Left lung (tissue), 10 donors: Measurements from ENCODE around the gene GTPBP10. TPM values are rescaled to one million over a fixed set of nuclear protein-coding genes. Genes with fewer than 3 reads are reported as not detected.
"Not testable (repeated sequence)": the region's sequence is repeated elsewhere in the genome, so short reads cannot be mapped to it uniquely, and the experiment has no call there.

Source experiments
- ATAC-seq: fragments of 200-7000 bp; cut with Tn5 transposase; one replicate; pipeline ENCODE4 v1.9.1; 2020; ENCODE audit warnings: moderate library complexity
- DNase-seq, 4 donors: peaks; one replicate each; pipeline ENCODE4 v3.0.0-alpha.2; 2013 to 2020
- H3K27ac ChIP-seq, 2 donors: fragments of 200-600 bp; sonication (generic) in 1 of 2; one replicate each; pipeline versions ENCODE4 v1.5.0 to v1.8.0; 2020 to 2021
- H3K27me3 ChIP-seq, 2 donors: fragments of 200-600 bp; sonication (generic) in 1 of 2; one replicate each; pipeline versions ENCODE4 v1.5.0 to v1.8.0; 2020 to 2021
- H3K36me3 ChIP-seq, 2 donors: fragments of 200-600 bp; sonication (generic) in 1 of 2; one replicate each; pipeline versions ENCODE4 v1.5.0 to v1.8.0; 2020 to 2021
- H3K4me1 ChIP-seq, 2 donors: fragments of 200-600 bp; one replicate each; pipeline ENCODE4 v1.8.0; 2021
- H3K4me3 ChIP-seq, 2 donors: fragments of 200-600 bp; sonication (generic) in 1 of 2; one replicate each; pipeline versions ENCODE4 v1.5.0 to v1.8.0; 2020 to 2021; ENCODE audit warnings: mild to moderate bottlenecking in 1 of 2
- H3K9me3 ChIP-seq, 2 donors: fragments of 200-600 bp; sonication (generic) in 1 of 2; one replicate each; pipeline versions ENCODE4 v1.5.0 to v1.8.0; 2020 to 2021
- intact Hi-C, 2 donors: fragments of 100-400 bp; cut with DNase I; formaldehyde crosslinking; loops; one replicate each; pipeline versions ENCODE4 v1.11.2 to v1.14.2; 2022
- polyA plus RNA-seq, 6 donors: library from polyadenylated mRNA; unstranded; fragments of 120-200 nt; gene quantifications; one replicate each; pipeline ENCODE4 v1.2.1, GENCODE V29; 2013; ENCODE audit not compliant: insufficient read length in 6 of 6
- total RNA-seq, 2 donors: library from RNA; stranded (reverse); fragmentation: NEBNext Ultra II Directional; extraction: Animal tissue kit (Norgen Biotek cat#: 25700); gene quantifications; one replicate each; pipeline ENCODE4 v1.2.1, GENCODE V29; 2021
- TF ChIP-seq, protein P1 (sequence below), 2 donors: fragments of 200-600 bp; sonication (generic) in 1 of 2; IDR thresholded peaks; one replicate each; pipeline versions ENCODE4 v1.5.0 to v1.8.0; 2021; ENCODE audit warnings: antibody characterized with exemption in 2 of 2
- donor health status: DM: no; HTN: yes; CAD: no.
- donor health status: DM: no; HTN: no; CAD: no.

The GTPBP10 gene
- total and polyA plus RNA-seq, 8 donors, result 15.5 to 26.5 (median 23.7) TPM

DNA sequence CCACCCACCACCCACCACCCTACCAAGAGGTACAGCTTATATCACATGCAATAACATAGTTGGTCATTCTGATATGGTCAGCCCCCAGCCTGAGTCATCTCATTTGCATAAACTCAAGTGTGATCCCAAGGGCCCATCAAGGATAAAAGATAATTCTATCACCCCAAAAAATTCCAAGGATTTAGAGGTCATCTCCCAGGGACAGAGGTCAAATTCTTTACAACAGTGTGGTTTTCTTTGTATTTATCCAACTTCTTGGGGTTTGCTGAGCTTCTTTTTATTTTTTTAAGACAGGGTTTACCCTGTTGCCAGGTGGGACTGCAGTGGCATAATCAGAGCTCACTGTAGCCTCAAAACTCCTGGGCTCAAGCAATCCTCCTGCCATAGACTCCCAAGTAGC, 9.4 kb upstream of the GTPBP10 start:
- TF ChIP-seq, protein P1, sequence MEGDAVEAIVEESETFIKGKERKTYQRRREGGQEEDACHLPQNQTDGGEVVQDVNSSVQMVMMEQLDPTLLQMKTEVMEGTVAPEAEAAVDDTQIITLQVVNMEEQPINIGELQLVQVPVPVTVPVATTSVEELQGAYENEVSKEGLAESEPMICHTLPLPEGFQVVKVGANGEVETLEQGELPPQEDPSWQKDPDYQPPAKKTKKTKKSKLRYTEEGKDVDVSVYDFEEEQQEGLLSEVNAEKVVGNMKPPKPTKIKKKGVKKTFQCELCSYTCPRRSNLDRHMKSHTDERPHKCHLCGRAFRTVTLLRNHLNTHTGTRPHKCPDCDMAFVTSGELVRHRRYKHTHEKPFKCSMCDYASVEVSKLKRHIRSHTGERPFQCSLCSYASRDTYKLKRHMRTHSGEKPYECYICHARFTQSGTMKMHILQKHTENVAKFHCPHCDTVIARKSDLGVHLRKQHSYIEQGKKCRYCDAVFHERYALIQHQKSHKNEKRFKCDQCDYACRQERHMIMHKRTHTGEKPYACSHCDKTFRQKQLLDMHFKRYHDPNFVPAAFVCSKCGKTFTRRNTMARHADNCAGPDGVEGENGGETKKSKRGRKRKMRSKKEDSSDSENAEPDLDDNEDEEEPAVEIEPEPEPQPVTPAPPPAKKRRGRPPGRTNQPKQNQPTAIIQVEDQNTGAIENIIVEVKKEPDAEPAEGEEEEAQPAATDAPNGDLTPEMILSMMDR (IDR thresholded peaks at IDR 0.05), result no peak
- H3K4me3 ChIP-seq, result no peak overlapping the region
- no peaks in the 10 kb centered on the region for H3K27me3 ChIP-seq
- intact Hi-C loops, result no loop called here
- no peaks in the 10 kb centered on the region for H3K4me1 ChIP-seq
- DNase-seq (no peak), ATAC-seq (no peak)
- H3K9me3 ChIP-seq, result no peaks in the 10 kb centered on the region
- no peaks in the 10 kb centered on the region for H3K36me3 ChIP-seq
- H3K27ac ChIP-seq, result no peak overlapping the region

DNA sequence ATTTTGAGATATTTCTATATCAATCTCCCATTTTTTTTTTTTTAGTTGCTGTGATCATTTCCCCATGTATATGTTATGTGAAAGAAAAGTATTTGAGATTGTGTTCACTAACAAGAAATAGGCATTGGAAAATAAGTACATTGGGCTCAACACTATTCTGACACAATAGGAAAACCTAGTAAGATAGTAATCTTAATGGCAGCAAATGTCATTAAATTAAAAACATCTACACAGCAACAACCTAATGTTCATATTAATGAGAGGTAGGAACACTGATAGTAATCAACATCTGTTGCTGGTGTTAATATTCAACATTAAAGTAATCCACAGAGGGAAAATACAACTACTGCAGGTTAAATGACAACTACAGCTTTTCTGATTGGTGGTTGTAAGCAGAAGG, 1.5 kb upstream of the GTPBP10 start:
- H3K27ac ChIP-seq, result no peak overlapping the region
- no peak overlapping the region for H3K4me3 ChIP-seq
- H3K27me3 ChIP-seq, result no peaks in the 10 kb centered on the region
- H3K36me3 ChIP-seq, result no peaks in the 10 kb centered on the region
- no peaks in the 10 kb centered on the region for H3K9me3 ChIP-seq
- no peak for DNase-seq
- peaks cover 0 to 17% of the 10 kb centered on the region in 2 donors for H3K4me1 ChIP-seq
- no peak for ATAC-seq
- TF ChIP-seq, protein P1 (IDR thresholded peaks at IDR 0.05), result no peak
- intact Hi-C loops, result no loop called here

DNA sequence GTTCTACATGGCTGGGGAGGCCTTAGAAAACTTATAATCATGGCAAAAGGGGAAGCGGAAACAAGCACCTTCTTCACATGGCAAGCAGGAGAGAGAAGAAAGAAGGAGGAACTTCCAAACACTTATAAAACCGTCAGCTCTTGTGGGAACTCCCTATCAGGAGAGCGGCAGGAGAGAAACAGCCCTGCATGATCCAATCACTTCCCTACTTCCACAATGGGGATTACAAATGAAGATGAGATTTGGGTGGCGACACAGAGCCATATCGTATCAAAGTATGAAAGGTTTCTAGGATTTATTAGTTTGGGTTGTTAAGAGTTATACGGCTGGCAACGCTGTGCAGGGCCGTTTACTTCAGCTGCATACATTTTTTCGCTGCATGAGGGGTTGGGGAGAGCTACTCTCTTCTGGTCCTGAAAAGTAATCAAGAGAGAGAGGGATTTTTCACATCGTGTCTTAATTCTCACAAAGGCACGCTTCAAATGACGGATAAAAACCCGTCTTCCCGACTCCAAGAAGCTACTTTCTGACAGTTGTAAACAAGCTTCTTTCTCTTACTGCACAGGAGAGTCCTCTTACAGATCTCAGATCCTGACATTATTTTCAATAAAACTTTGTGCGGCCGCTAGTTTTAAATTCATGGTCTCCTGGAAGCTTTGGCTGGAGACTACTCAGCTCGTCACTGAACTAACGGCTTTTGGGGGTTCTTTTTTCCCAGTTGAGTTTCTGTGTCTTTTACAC, 751 bp upstream of the GTPBP10 start:
- H3K4me1 ChIP-seq, result peaks cover 0 to 17% of the 10 kb centered on the region in 2 donors
- no peaks in the 10 kb centered on the region for H3K9me3 ChIP-seq
- TF ChIP-seq, protein P1 (IDR thresholded peaks at IDR 0.05), result no peak
- ATAC-seq (peak; percentile 70), DNase-seq (peak in 2 of 4 donors; percentile 41)
- intact Hi-C loops, result no loop called here
- H3K36me3 ChIP-seq, result no peaks in the 10 kb centered on the region
- no peaks in the 10 kb centered on the region for H3K27me3 ChIP-seq
- H3K27ac ChIP-seq, result peak overlapping the region; percentile 81 to 92
- H3K4me3 ChIP-seq, result peak overlapping the region; percentile 54 to 70

DNA sequence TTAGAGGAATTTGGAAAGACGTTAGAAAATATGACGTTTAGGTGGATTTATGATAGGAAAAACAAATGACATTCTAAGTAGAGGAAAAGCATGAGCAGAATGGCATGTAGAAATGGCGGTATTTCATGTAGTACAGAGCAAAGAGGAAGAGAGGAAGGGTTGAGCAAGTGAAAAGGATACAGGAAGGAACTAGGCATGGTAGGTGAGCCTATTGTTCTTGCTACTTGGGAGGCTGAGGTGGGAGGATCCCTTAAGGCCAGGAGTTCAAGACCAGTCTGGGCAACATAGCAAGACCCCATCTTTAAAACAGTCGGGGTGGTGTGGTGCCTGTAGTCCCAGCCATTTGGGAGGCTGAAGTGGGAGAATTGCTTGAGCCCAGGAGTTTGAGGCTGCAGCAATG, 1.2 kb downstream of the GTPBP10 start:
- no peak for DNase-seq
- TF ChIP-seq, protein P1 (IDR thresholded peaks at IDR 0.05), result no peak
- no peaks in the 10 kb centered on the region for H3K36me3 ChIP-seq
- no peak overlapping the region for H3K27ac ChIP-seq
- H3K27me3 ChIP-seq, result no peaks in the 10 kb centered on the region
- H3K9me3 ChIP-seq, result no peaks in the 10 kb centered on the region
- H3K4me3 ChIP-seq, result peak overlapping the region in 1 of 2 donors; percentile 70
- ATAC-seq, result no peak
- intact Hi-C loops, result no loop called here
- peaks cover 0 to 17% of the 10 kb centered on the region in 2 donors for H3K4me1 ChIP-seq

DNA sequence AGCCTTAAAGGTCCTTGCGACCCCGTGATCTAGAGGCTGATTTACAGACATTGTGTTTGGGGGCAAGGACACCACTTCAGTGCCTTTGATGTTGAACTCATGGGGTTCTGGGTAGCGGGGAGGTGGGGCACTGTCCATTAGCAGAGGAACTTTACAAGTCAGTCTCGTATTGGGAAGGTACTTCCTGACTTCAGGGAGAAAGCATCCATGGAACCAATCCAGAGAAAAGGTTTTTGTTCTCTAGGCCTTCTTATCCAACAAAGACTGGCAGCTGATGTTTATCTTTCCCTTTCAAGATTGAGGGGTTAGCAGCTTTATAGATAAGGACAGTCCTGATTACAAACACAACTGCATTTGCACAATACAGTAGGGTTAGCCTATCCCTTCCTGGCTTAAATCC, 2.8 kb downstream of the GTPBP10 start:
- Histone ChIP-seq H3K4me1 (peaks cover 0 to 17% of the 10 kb centered on the region in 2 donors), H3K9me3 (no peaks in the 10 kb centered on the region), H3K27ac (no peak overlapping the region), H3K36me3 (no peaks in the 10 kb centered on the region), H3K27me3 (no peaks in the 10 kb centered on the region), H3K4me3 (no peak overlapping the region)
- DNase-seq (no peak), ATAC-seq (no peak)
- intact Hi-C loops, result no loop called here
- TF ChIP-seq, protein P1 (IDR thresholded peaks at IDR 0.05), result no peak

DNA sequence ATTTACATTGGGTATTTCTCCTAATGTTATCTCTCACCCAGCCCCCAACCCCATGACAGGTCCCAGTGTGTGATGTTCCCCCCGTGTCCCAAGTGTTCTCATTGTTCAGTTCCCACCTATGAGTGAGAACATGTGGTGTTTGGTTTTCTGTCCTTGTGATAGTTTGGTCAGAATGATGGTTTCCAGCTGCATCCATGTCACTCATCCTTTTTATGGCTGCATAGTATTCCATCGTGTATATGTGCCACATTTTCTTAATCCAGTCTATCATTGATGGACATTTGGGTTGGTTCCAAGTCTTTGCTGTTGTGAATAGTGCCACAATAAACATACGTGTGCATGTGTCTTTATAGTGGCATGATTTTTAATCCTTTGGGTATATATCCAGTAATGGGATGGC, 3.5 kb downstream of the GTPBP10 start:
- H3K36me3 ChIP-seq, H3K27me3 ChIP-seq, intact Hi-C loops, H3K4me3 ChIP-seq, H3K9me3 ChIP-seq, ATAC-seq, H3K27ac ChIP-seq, DNase-seq: not testable (repeated sequence)
- H3K4me1 ChIP-seq, result peaks cover 0 to 17% of the 10 kb centered on the region in 2 donors
